GM23338 (cell line): ENCODE data around the gene MRAS. TPM values are rescaled to one million over a fixed set of nuclear protein-coding genes. Genes with fewer than 3 reads are reported as not detected.

Experiments used
- polyA plus RNA-seq: library from polyadenylated mRNA; unstranded; fragments of >200 nt; fragmentation: Nextera tagmentation; extraction: Ambion mirVana; gene quantifications from 2 replicates; pipeline ENCODE4 v1.2.1, GENCODE V29; 2016
- total RNA-seq: library from RNA; depleted of rRNA; stranded (reverse); fragments of >200 nt; shearing (Covaris generic); gene quantifications from 2 replicates; pipeline ENCODE4 v1.2.3, GENCODE V29; 2014; rRNA removed

The MRAS gene
- total and polyA plus RNA-seq, 2 experiments from 2014 or later = 9.1 to 10.2 TPM

Other genes with a start within 250 kb of the MRAS start
- 11.4 and 19.5 TPM in 2 replicates for gene DZIP1L, start 233.0 kb upstream of the MRAS start, total RNA-seq
- 10.0 and 10.6 TPM in 2 replicates for gene DZIP1L, start 233.0 kb upstream of the MRAS start, polyA plus RNA-seq
- not detected in 2 replicates for gene A4GNT, start 216.2 kb upstream of the MRAS start, total RNA-seq
- gene A4GNT, start 216.2 kb upstream of the MRAS start, polyA plus RNA-seq = not detected in 2 replicates
- gene DBR1, start 173.7 kb upstream of the MRAS start, total RNA-seq = 17.2 and 17.5 TPM in 2 replicates
- gene DBR1, start 173.7 kb upstream of the MRAS start, polyA plus RNA-seq = 8.1 and 9.7 TPM in 2 replicates
- gene ARMC8, start 161.3 kb upstream of the MRAS start, total RNA-seq = 55.5 and 61.4 TPM in 2 replicates
- 30.0 and 36.8 TPM in 2 replicates for gene ARMC8, start 161.3 kb upstream of the MRAS start, polyA plus RNA-seq
- gene NME9, start 18.7 kb upstream of the MRAS start, total RNA-seq = 0.14 TPM in 1 of 2 replicates, not detected in the other
- gene NME9, start 18.7 kb upstream of the MRAS start, polyA plus RNA-seq = 1.4 and 2.0 TPM in 2 replicates
- 7.4 and 8.2 TPM in 2 replicates for gene ESYT3, start 86.0 kb downstream of the MRAS start, total RNA-seq
- gene ESYT3, start 86.0 kb downstream of the MRAS start, polyA plus RNA-seq = 3.5 TPM in 2 replicates
- 24.9 and 28.8 TPM in 2 replicates for gene CEP70, start 245.7 kb downstream of the MRAS start, total RNA-seq
- gene CEP70, start 245.7 kb downstream of the MRAS start, polyA plus RNA-seq = 21.5 and 31.4 TPM in 2 replicates